H1 (cell line): ENCODE data around the gene HTR1D. TPM values are rescaled to one million over a fixed set of nuclear protein-coding genes. Genes with fewer than 3 reads are reported as not detected.

Experiments
- ATF2 ChIP-seq: IDR thresholded peaks from 2 replicates; pipeline ENCODE4 v1.6.1; 2012; ENCODE audit warnings: low read length, inconsistent platforms
- POLR2A ChIP-seq, 2 experiments: IDR thresholded peaks; 1 replicate in 1 of 2; 2 replicates in 1 of 2; pipeline ENCODE4 v1.6.1; 2011; ENCODE audit warnings: low read depth in 2 of 2, low read length in 2 of 2, mild to moderate bottlenecking in 2 of 2; ENCODE audit errors: control extremely low read depth in 1 of 2
- POU5F1 ChIP-seq: IDR thresholded peaks from 2 replicates; pipeline ENCODE4 v1.6.1; 2011; ENCODE audit warnings: low read depth, mild to moderate bottlenecking, low read length, moderate library complexity
- SRF ChIP-seq: IDR thresholded peaks from 2 replicates; pipeline ENCODE4 v1.6.1; 2011; ENCODE audit warnings: mild to moderate bottlenecking, low read depth, low read length, moderate library complexity
- polyA plus RNA-seq, 7 experiments: library from polyadenylated mRNA; depleted of rRNA in 3 of 7; stranded (reverse) in 5 of 7; unstranded in 2 of 7; fragments of >200 nt in 5 of 7; fragments of 200-250 nt in 2 of 7; gene quantifications; 1 replicate in 5 of 7; 2 replicates in 1 of 7; 4 replicates in 1 of 7; pipeline versions ENCODE4 v1.2.1 to v1.2.3, GENCODE V29; 2011 to 2013; ENCODE audit warnings: missing spikeins in 2 of 7, mixed read lengths in 2 of 7
- total RNA-seq: library from RNA; stranded (reverse); fragmentation: NEBNext Ultra II Directional; extraction: Animal tissue kit (Norgen Biotek cat#: 25700); gene quantifications from 2 replicates; pipeline ENCODE4 v1.2.1, GENCODE V29; 2021

Gene HTR1D
- total and polyA plus RNA-seq, 2 of the 8 experiments (the other 6 are each of a cell fraction or from before 2014, with no cell fraction given) = 8.8 to 11.5 TPM

DNA sequence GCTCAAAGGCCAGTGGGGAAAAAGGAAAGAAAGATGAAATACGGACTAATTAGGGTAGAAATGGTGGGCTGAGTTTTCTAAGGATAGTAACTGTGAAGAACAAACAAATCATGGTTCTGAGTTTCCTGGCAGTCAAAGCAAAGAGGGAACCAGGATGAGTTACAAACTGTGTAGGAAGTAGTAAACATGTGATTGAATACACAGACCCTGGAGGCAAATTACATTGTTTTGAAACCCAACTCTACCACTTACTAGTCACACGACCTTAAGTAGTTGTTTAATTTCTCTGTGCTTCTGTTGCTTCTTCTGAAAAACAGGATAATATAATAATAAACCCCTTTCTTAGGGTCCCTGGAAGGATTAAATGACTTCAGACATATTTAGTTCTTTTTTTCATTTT lies 37.4 kb downstream of the HTR1D start (continued):
- no peak for TF ChIP-seq ATF2
- no peak for TF ChIP-seq POU5F1
- no peak for TF ChIP-seq POLR2A (IDR thresholded peaks at IDR 0.05; ENCODE audit: control extremely low read depth in 1 of 2, low read depth in 2 of 2, low read length in 2 of 2)
- no peak for TF ChIP-seq SRF
